Transverse colon (tissue), 4 donors: ENCODE data around the gene CLSTN1. TPM values are rescaled to one million over a fixed set of nuclear protein-coding genes. Genes with fewer than 3 reads are reported as not detected.

Experiments
- DNase-seq: peaks from one replicate; pipeline ENCODE4 v3.0.0-alpha.2; 2019
- H3K27ac ChIP-seq, 4 donors: fragments of 200-600 bp; sonication (generic); 2 replicates each; pipeline ENCODE4 v1.5.1; 2016 to 2018; ENCODE audit warnings: inconsistent platforms in 4 of 4
- H3K27me3 ChIP-seq: fragments of 200-600 bp; sonication (generic); 2 replicates; pipeline ENCODE4 v1.5.1; 2017; ENCODE audit warnings: inconsistent platforms
- H3K36me3 ChIP-seq, 4 donors: fragments of 200-600 bp; sonication (generic); 2 replicates each; pipeline ENCODE4 v1.5.1; 2017 to 2019; ENCODE audit warnings: inconsistent platforms in 4 of 4
- H3K4me1 ChIP-seq, 4 donors: fragments of 200-600 bp; sonication (generic); 2 replicates each; pipeline ENCODE4 v1.5.1; 2017 to 2020; ENCODE audit warnings: inconsistent platforms in 4 of 4
- H3K4me3 ChIP-seq, 4 donors: fragments of 200-600 bp; sonication (generic); 1 replicate in 1 of 4; 2 replicates in 3 of 4; pipeline versions ENCODE4 v1.5.1 to v1.6.1; 2017 to 2019; ENCODE audit warnings: inconsistent platforms in 4 of 4
- H3K9me3 ChIP-seq, 2 donors: fragments of 200-600 bp; sonication (generic); 2 replicates each; pipeline ENCODE4 v1.5.1; 2017 to 2019; ENCODE audit warnings: inconsistent platforms in 2 of 2
- CTCF ChIP-seq, 5 experiments: fragments of 200-600 bp in 3 of 5; fragments of 450-650 bp in 2 of 5; sonication (generic) in 3 of 5; IDR thresholded peaks; 1 replicate in 2 of 5; 2 replicates in 3 of 5; pipeline ENCODE4 v1.5.1; 2016 to 2017; ENCODE audit warnings: antibody characterized with exemption in 5 of 5, inconsistent platforms in 3 of 5, mild to moderate bottlenecking in 2 of 5, moderate library complexity in 1 of 5
- EP300 ChIP-seq: sonication (generic); formaldehyde crosslinking; IDR thresholded peaks from one replicate; pipeline ENCODE4 v1.6.1; 2017; ENCODE audit warnings: antibody characterized with exemption, low read depth
- POLR2A ChIP-seq: fragments of 450-650 bp; IDR thresholded peaks from one replicate; pipeline ENCODE4 v1.6.1; 2016; ENCODE audit warnings: antibody characterized with exemption, mild to moderate bottlenecking, moderate library complexity
- POLR2AphosphoS5 ChIP-seq, 3 donors: sonication (generic); formaldehyde crosslinking; IDR thresholded peaks; one replicate each; pipeline ENCODE4 v1.6.1; 2016; ENCODE audit warnings: antibody characterized with exemption in 3 of 3
- WGBS, 2 donors: methylation state at CpG; one replicate each; pipeline ENCODE4 v1.1.5; 2018; ENCODE audit warnings: low coverage in 1 of 2; 5-methylcytosine and 5-hydroxymethylcytosine counted together
- in situ Hi-C, 4 donors: fragments of 200-750 bp; cut with MboI; loops; one replicate each; pipeline versions ENCODE4 v1.15.0 to v1.15.1; 2017; ENCODE audit warnings: low sequenced_read_pairs in 3 of 4, low pct_ligation_motif_present in 1 of 4, low pct_unique_long_range_greater_than_20kb in 1 of 4
- intact Hi-C: fragments of 100-400 bp; cut with DNase I; formaldehyde crosslinking; loops from one replicate; pipeline ENCODE4 v1.15.1; 2023; ENCODE audit warnings: low total_unique reads
- total RNA-seq, 4 donors: library from RNA; depleted of rRNA; stranded (reverse); fragments of >200 nt; gene quantifications; one replicate each; pipeline ENCODE4 v1.1.0, GENCODE V29; 2016

The CLSTN1 gene
- total RNA-seq, 4 donors from 2014 or later = 118 to 191 (median 143) TPM

GRCh38 chr1:9855186-9855585 is 31.4 kb upstream of the CLSTN1 start:
- Histone ChIP-seq H3K4me1 (no peaks in the 10 kb centered on the region), H3K27me3 (no peaks in the 10 kb centered on the region), H3K36me3 (peaks cover 0 to 4% (median 0%) of the 10 kb centered on the region in 4 donors), H3K27ac (no peak overlapping the region), H3K4me3 (no peak overlapping the region), H3K9me3 (no peaks in the 10 kb centered on the region)
- 61% methylated on average over 1 of the region's 1 CpG; no CpG with 5 or more reads in 1 of the 2 donors for WGBS, 2 donors
- intact Hi-C loops (no loop called here), in situ Hi-C loops (no loop called here)
- no peak for DNase-seq
- TF ChIP-seq POLR2A (no peak), POLR2AphosphoS5 (IDR thresholded peaks at IDR 0.05) (no peak), CTCF (IDR thresholded peaks at IDR 0.05) (no peak), EP300 (no peak)

- Histone ChIP-seq H3K4me3 (no peak overlapping the region), H3K9me3 (no peaks in the 10 kb centered on the region), H3K36me3 (peaks cover 0 to under 1% (median 0%) of the 10 kb centered on the region in 4 donors), H3K27me3 (no peaks in the 10 kb centered on the region), H3K27ac (no peak overlapping the region), H3K4me1 (no peaks in the 10 kb centered on the region)
- 92% methylated on average over 4 of the region's 4 CpGs; no CpG with 5 or more reads in 1 of the 2 donors for WGBS, 2 donors
- in situ Hi-C loops (no loop called here), intact Hi-C loops (no loop called here)
- DNase-seq = no peak
- TF ChIP-seq CTCF (IDR thresholded peaks at IDR 0.05) (no peak), POLR2AphosphoS5 (IDR thresholded peaks at IDR 0.05) (no peak), EP300 (no peak), POLR2A (no peak)
These were observed 29.5 kb upstream of the CLSTN1 start for GRCh38 chr1:9853249-9853595.

GRCh38 chr1:9852410-9853248 is 28.9 kb upstream of the CLSTN1 start:
- DNase-seq = no peak
- no peaks in the 10 kb centered on the region for H3K9me3 ChIP-seq
- no peak overlapping the region for H3K4me3 ChIP-seq
- TF ChIP-seq EP300 = no peak
- TF ChIP-seq POLR2AphosphoS5 (IDR thresholded peaks at IDR 0.05) = no peak
- no peak for TF ChIP-seq POLR2A
- TF ChIP-seq CTCF (IDR thresholded peaks at IDR 0.05) = no peak
- H3K27ac ChIP-seq = no peak overlapping the region
- intact Hi-C loops (no loop called here), in situ Hi-C loops (no loop called here)
- WGBS, 2 donors = 90% methylated on average over 12 of the region's 12 CpGs; no CpG with 5 or more reads in 1 of the 2 donors
- no peaks in the 10 kb centered on the region for H3K4me1 ChIP-seq
- H3K27me3 ChIP-seq = no peaks in the 10 kb centered on the region
- no peaks in the 10 kb centered on the region for H3K36me3 ChIP-seq

GRCh38 chr1:9852004-9852403 is 28.2 kb upstream of the CLSTN1 start:
- no peaks in the 10 kb centered on the region for H3K27me3 ChIP-seq
- no peak overlapping the region for H3K4me3 ChIP-seq
- H3K27ac ChIP-seq = no peak overlapping the region
- H3K4me1 ChIP-seq = no peaks in the 10 kb centered on the region
- intact Hi-C loops = no loop called here
- 93% methylated on average over 8 of the region's 8 CpGs; no CpG with 5 or more reads in 1 of the 2 donors for WGBS, 2 donors
- DNase-seq = no peak
- TF ChIP-seq POLR2A = no peak
- TF ChIP-seq POLR2AphosphoS5 (IDR thresholded peaks at IDR 0.05) = no peak
- TF ChIP-seq EP300 = no peak
- no peak for TF ChIP-seq CTCF (IDR thresholded peaks at IDR 0.05)
- in situ Hi-C loops = no loop called here
- H3K9me3 ChIP-seq = no peaks in the 10 kb centered on the region
- no peaks in the 10 kb centered on the region for H3K36me3 ChIP-seq
